ENCODE results near the gene PTPRT. TPM values are rescaled to one million over a fixed set of nuclear protein-coding genes. Genes with fewer than 3 reads are reported as not detected.

Gene PTPRT
- total and polyA plus RNA-seq, 2 of the 4 experiments (the other 2 are of a cell fraction), result not detected

DNA sequence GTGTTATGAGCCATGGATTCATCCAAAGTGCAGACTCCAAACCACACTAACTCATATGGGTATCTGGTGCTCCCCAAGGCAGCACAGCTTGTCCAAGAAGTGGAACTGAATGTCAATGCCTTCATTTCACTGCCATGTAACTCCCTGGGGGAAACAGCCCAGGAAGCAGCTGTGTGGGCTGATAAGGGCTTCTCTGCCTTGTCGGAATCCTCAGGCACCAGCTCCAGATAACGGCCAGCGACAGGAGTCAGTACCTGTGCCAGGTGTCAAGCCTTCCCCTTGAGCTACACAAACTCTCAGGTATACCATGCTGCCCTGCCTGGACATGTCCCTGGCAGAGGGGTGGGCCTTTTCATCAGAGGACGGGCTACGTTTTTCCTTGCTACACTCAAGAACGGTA, 819.6 kb downstream of the PTPRT start:
- H3K4me3 ChIP-seq (ENCODE audit: insufficient read depth, low read depth, low read length), result no peak overlapping the region
- H3K4me2 ChIP-seq (ENCODE audit: low read depth, low read length), result no peak overlapping the region
- H2BK5ac ChIP-seq (ENCODE audit: low read depth, low read length, poor library complexity, severe bottlenecking), result no peak overlapping the region
- ATAC-seq (ENCODE audit: low read depth) (no peak), DNase-seq (no peak)
- no peak overlapping the region for H3K23ac ChIP-seq (ENCODE audit: low read depth, low read length)
- no peak overlapping the region for H3K27ac ChIP-seq (ENCODE audit: insufficient read depth, low read length)
- POLR2A ChIA-PET (ENCODE audit: unreplicated experiment), result no interaction called here
- H3K27me3 ChIP-seq (ENCODE audit: control insufficient read depth, insufficient read depth, low read length), result no peaks in the 10 kb centered on the region
- no peak overlapping the region for H2AK9ac ChIP-seq (replicated peaks; ENCODE audit: low read depth, low read length, poor library complexity)
- no peaks in the 10 kb centered on the region for H3K4me1 ChIP-seq (ENCODE audit: control insufficient read depth, insufficient read depth, low read length)
- intact Hi-C loops (cut with micrococcal nuclease), result no loop called here
- TF ChIP-seq CHD1 (IDR thresholded peaks at IDR 0.05; ENCODE audit: low read depth, low read length), result no peak
- no peak for TF ChIP-seq MXI1 (IDR thresholded peaks at IDR 0.05; ENCODE audit: borderline replicate concordance, low read depth, low read length)
- no peak for TF ChIP-seq FOS (IDR thresholded peaks at IDR 0.05; ENCODE audit: low read depth, low read length)
- no peak for TF ChIP-seq BHLHE40 (IDR thresholded peaks at IDR 0.05; ENCODE audit: low read depth, low read length)
- no peak for TF ChIP-seq NFE2L2 (IDR thresholded peaks at IDR 0.05; ENCODE audit: low read depth, low read length)
- TF ChIP-seq RCOR1 (IDR thresholded peaks at IDR 0.05; ENCODE audit: insufficient replicate concordance, low read length), result no peak
- TF ChIP-seq, protein P1, sequence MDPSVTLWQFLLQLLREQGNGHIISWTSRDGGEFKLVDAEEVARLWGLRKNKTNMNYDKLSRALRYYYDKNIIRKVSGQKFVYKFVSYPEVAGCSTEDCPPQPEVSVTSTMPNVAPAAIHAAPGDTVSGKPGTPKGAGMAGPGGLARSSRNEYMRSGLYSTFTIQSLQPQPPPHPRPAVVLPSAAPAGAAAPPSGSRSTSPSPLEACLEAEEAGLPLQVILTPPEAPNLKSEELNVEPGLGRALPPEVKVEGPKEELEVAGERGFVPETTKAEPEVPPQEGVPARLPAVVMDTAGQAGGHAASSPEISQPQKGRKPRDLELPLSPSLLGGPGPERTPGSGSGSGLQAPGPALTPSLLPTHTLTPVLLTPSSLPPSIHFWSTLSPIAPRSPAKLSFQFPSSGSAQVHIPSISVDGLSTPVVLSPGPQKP (IDR thresholded peaks at IDR 0.05; ENCODE audit: borderline replicate concordance, low read depth, low read length), result no peak
- TF ChIP-seq MAZ (IDR thresholded peaks at IDR 0.05; ENCODE audit: borderline replicate concordance, low read depth, low read length), result no peak
- TF ChIP-seq SMC3 (IDR thresholded peaks at IDR 0.05; ENCODE audit: low read depth, low read length), result no peak
- TF ChIP-seq POLR2A (IDR thresholded peaks at IDR 0.05; ENCODE audit: low read depth, low read length), result no peak
- TF ChIP-seq CTCF (conservative IDR thresholded peaks at IDR 0.05; ENCODE audit: low read depth, low read length), result no peak
- TF ChIP-seq RFX5 (IDR thresholded peaks at IDR 0.05; ENCODE audit: low read depth, low read length), result no peak
- no peak overlapping the region for H2AFZ ChIP-seq (replicated peaks; ENCODE audit: low read length, poor library complexity)
- H3K56ac ChIP-seq (ENCODE audit: extremely low read depth, insufficient read depth, low read length), result no peak overlapping the region
- no peak overlapping the region for H3K18ac ChIP-seq (ENCODE audit: low read depth, low read length)
- H3K9me3 ChIP-seq (ENCODE audit: control insufficient read depth, insufficient read depth, low read length), result peaks cover 34% of the 10 kb centered on the region
- no peak overlapping the region for H2BK120ac ChIP-seq (ENCODE audit: low read depth, low read length)
- H2AK5ac ChIP-seq (ENCODE audit: low read depth, low read length), result no peak overlapping the region
- H4K5ac ChIP-seq (ENCODE audit: low read depth, low read length), result no peak overlapping the region
- H4K20me1 ChIP-seq (ENCODE audit: insufficient read depth, low read length), result no peaks in the 10 kb centered on the region
- no peak overlapping the region for H3K9ac ChIP-seq (ENCODE audit: low read depth, low read length)
- no peaks in the 10 kb centered on the region for H3K9me1 ChIP-seq (ENCODE audit: insufficient read depth, low read length)
- H3K79me1 ChIP-seq (ENCODE audit: low read depth in 1 of 2, low read length in 2 of 2), result no peaks in the 10 kb centered on the region
- H4K8ac ChIP-seq (ENCODE audit: low read depth in 2 of 2, low read length in 2 of 2), result no peak overlapping the region
- no peaks in the 10 kb centered on the region for H3K36me3 ChIP-seq (ENCODE audit: control insufficient read depth, insufficient read depth, low read length)
- dilution Hi-C loops (cut with HindIII; ENCODE audit: low sequenced_read_pairs, unreplicated experiment), result no loop called here
- no TSS peak for BruUV-seq (replicated peaks)
- no peak overlapping the region for H3K4ac ChIP-seq (ENCODE audit: low read depth, low read length)
- in situ Hi-C loops (cut with MboI; ENCODE audit: low sequenced_read_pairs), result no loop called here
- H2BK20ac ChIP-seq (ENCODE audit: low read depth, low read length), result no peak overlapping the region
- H2BK15ac ChIP-seq (ENCODE audit: low read depth, low read length), result no peak overlapping the region
- H4K91ac ChIP-seq (ENCODE audit: insufficient read depth, low read depth, low read length), result no peak overlapping the region
- no peak overlapping the region for H3K14ac ChIP-seq (replicated peaks; ENCODE audit: low read depth, low read length)
- CTCF ChIA-PET, result no interaction called here
- WGBS, 2 experiments (ENCODE audit: extremely low coverage in 2 of 2, insufficient read length in 1 of 2), result no CpG with 5 or more reads among the region's 6 CpGs

Data from IMR-90 (cell line).